HEK293 (cell line): Measurements from ENCODE around the gene AQP12A.

Experiments used
- CTCF ChIA-PET: fragments of 350-600 bp; formaldehyde crosslinking; extraction: SDS; loops from one replicate; lab custom pipeline; 2021; ENCODE audit warnings: antibody characterized with exemption; lab: Yijun Ruan, JAX
- POLR2A ChIA-PET: fragments of 300-600 bp; formaldehyde crosslinking; extraction: SDS; loops from one replicate; lab custom pipeline; 2020; ENCODE audit warnings: antibody characterized with exemption, inconsistent platforms; lab: Yijun Ruan, JAX
- H3K27ac ChIP-seq: fragments of 200-500 bp; sonication (Bioruptor generic); 2 replicates; pipeline ENCODE4 v1.5.1; 2014; ENCODE audit warnings: low read depth, low read length, control low read depth, inconsistent platforms; ENCODE audit errors: extremely low read depth
- H3K36me3 ChIP-seq, 2 experiments: fragments of 200-500 bp in 1 of 2; sonication (Bioruptor generic) in 1 of 2; 1 replicate in 1 of 2; 2 replicates in 1 of 2; pipeline ENCODE4 v1.5.1; 2014 to 2017; ENCODE audit warnings: inconsistent platforms in 2 of 2, low read length in 2 of 2; ENCODE audit not compliant: control insufficient read depth in 2 of 2, insufficient read depth in 1 of 2
- H3K4me1 ChIP-seq: fragments of 200-500 bp; sonication (Bioruptor generic); 2 replicates; pipeline ENCODE4 v1.5.1; 2014; ENCODE audit warnings: mild to moderate bottlenecking, low read length, inconsistent platforms; ENCODE audit not compliant: control insufficient read depth, insufficient read depth
- H3K4me3 ChIP-seq: 2 replicates; pipeline ENCODE4 v1.5.1; 2011; ENCODE audit warnings: low read depth, mild to moderate bottlenecking, control low read depth, low read length, moderate library complexity
- H3K9me3 ChIP-seq: fragments of 200-500 bp; sonication (Bioruptor generic); 2 replicates; pipeline ENCODE4 v1.5.1; 2014; ENCODE audit warnings: low read depth, low read length, inconsistent platforms; ENCODE audit not compliant: control insufficient read depth, insufficient read depth
- AEBP2 ChIP-seq: fragments of 450-650 bp; formaldehyde crosslinking; IDR thresholded peaks from 2 replicates; pipeline ENCODE4 v1.5.1; 2016; ENCODE audit warnings: missing biosample characterization, missing genetic modification characterization, borderline replicate concordance
- GFI1B ChIP-seq: fragments of 450-650 bp; formaldehyde crosslinking; IDR thresholded peaks from 2 replicates; pipeline ENCODE4 v1.5.1; 2016; ENCODE audit warnings: missing biosample characterization, missing genetic modification characterization
- GLIS1 ChIP-seq: fragments of 450-650 bp; formaldehyde crosslinking; IDR thresholded peaks from 2 replicates; pipeline ENCODE4 v1.5.1; 2016; ENCODE audit warnings: missing biosample characterization, missing genetic modification characterization
- KLF1 ChIP-seq: fragments of 450-650 bp; formaldehyde crosslinking; IDR thresholded peaks from 2 replicates; pipeline ENCODE4 v1.5.1; 2016; ENCODE audit warnings: missing biosample characterization, missing genetic modification characterization
- ZBTB21 ChIP-seq: fragments of 450-650 bp; formaldehyde crosslinking; IDR thresholded peaks from 2 replicates; pipeline ENCODE4 v1.5.1; 2017; ENCODE audit warnings: missing biosample characterization, missing genetic modification characterization
- ZBTB7A ChIP-seq: fragments of 450-650 bp; formaldehyde crosslinking; IDR thresholded peaks from 2 replicates; pipeline ENCODE4 v1.5.1; 2016; ENCODE audit warnings: low read depth, missing biosample characterization, missing genetic modification characterization
- ZNF16 ChIP-seq: fragments of 450-650 bp; formaldehyde crosslinking; IDR thresholded peaks from 2 replicates; pipeline ENCODE4 v1.5.1; 2016; ENCODE audit warnings: low read depth, missing biosample characterization, missing genetic modification characterization
- ZNF404 ChIP-seq: fragments of 450-650 bp; formaldehyde crosslinking; IDR thresholded peaks from 2 replicates; pipeline ENCODE4 v1.5.1; 2017; ENCODE audit warnings: missing biosample characterization, missing genetic modification characterization
- ZNF433 ChIP-seq: fragments of 450-650 bp; formaldehyde crosslinking; IDR thresholded peaks from 2 replicates; pipeline ENCODE4 v1.5.1; 2016; ENCODE audit warnings: missing biosample characterization, missing genetic modification characterization, low read depth
- ZNF561 ChIP-seq: fragments of 450-650 bp; IDR thresholded peaks from 2 replicates; pipeline ENCODE4 v1.5.1; 2018; ENCODE audit warnings: missing biosample characterization, missing genetic modification characterization, borderline replicate concordance
- ZNF707 ChIP-seq: fragments of 450-650 bp; formaldehyde crosslinking; IDR thresholded peaks from 2 replicates; pipeline ENCODE4 v1.5.1; 2016; ENCODE audit warnings: missing biosample characterization, missing genetic modification characterization
- ZNF785 ChIP-seq: fragments of 450-650 bp; formaldehyde crosslinking; IDR thresholded peaks from 2 replicates; pipeline ENCODE4 v1.5.1; 2016; ENCODE audit warnings: missing biosample characterization, missing genetic modification characterization
- TF ChIP-seq, protein P1 (sequence below): fragments of 450-650 bp; formaldehyde crosslinking; conservative IDR thresholded peaks from 2 replicates; pipeline ENCODE4 v1.5.1; 2016; ENCODE audit warnings: low read depth, missing biosample characterization, missing genetic modification characterization
- TF ChIP-seq, protein P2 (sequence below): fragments of 450-650 bp; formaldehyde crosslinking; IDR thresholded peaks from 2 replicates; pipeline ENCODE4 v1.5.1; 2016; ENCODE audit warnings: missing biosample characterization, missing genetic modification characterization
- TF ChIP-seq, protein P3 (sequence below): fragments of 450-650 bp; formaldehyde crosslinking; IDR thresholded peaks from 2 replicates; pipeline ENCODE4 v1.5.1; 2016; ENCODE audit warnings: missing biosample characterization, missing genetic modification characterization

The AQP12A gene

DNA sequence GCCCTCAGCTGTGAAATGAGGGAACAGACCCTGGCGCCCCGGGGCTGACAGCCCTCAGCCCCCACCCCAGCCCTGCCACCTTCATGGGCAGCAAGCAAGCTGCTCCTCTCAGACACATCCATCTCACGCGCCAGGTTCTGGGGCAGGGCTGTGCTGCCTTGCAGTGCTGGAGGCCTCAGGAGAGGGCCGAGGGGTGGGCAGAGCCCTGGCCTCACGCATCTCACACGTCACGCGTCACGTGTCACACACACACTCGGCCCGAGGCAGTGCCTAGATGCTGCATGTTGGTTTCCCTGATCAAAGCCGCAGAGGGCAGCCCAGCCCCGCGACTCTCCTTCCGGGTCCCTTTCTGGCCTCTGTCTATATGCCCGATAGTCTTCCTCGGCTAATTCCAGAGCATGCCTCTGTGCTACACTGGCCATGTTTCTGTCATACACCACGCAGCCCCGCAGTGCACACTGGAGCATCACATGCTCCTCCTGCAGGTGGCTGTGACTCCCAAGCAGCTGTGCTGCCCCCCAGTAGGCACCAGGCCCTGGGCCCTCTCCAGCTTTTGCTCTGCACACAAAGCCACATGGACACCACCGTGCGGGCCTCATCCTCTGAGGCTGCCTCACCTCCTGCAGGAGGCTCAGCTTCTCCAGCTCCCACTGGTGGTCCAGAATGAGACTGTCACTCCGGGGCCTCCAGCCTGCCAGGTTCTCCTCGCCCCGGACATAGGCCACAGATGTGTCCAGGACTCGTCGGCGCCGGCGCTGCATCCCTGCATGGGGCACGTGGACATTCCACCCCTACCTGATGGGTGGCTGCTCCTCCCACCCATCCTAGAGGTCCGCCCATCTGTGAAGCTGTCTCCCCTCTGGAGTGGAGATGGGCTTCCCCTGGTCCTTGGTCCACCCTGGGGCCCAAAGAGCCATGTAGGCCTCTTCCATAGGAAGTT, 31.4 kb downstream of the AQP12A start:
- no peak overlapping the region for H3K4me3 ChIP-seq
- no peaks in the 10 kb centered on the region for H3K9me3 ChIP-seq
- ChIA-PET CTCF (no interaction called here), POLR2A (no interaction called here)
- no peak overlapping the region for H3K27ac ChIP-seq
- no peaks in the 10 kb centered on the region for H3K4me1 ChIP-seq
- peaks cover 0 to 29% of the 10 kb centered on the region in 2 experiments; a peak in 1 of 3 replicates for H3K36me3 ChIP-seq
- TF ChIP-seq, protein P1, sequence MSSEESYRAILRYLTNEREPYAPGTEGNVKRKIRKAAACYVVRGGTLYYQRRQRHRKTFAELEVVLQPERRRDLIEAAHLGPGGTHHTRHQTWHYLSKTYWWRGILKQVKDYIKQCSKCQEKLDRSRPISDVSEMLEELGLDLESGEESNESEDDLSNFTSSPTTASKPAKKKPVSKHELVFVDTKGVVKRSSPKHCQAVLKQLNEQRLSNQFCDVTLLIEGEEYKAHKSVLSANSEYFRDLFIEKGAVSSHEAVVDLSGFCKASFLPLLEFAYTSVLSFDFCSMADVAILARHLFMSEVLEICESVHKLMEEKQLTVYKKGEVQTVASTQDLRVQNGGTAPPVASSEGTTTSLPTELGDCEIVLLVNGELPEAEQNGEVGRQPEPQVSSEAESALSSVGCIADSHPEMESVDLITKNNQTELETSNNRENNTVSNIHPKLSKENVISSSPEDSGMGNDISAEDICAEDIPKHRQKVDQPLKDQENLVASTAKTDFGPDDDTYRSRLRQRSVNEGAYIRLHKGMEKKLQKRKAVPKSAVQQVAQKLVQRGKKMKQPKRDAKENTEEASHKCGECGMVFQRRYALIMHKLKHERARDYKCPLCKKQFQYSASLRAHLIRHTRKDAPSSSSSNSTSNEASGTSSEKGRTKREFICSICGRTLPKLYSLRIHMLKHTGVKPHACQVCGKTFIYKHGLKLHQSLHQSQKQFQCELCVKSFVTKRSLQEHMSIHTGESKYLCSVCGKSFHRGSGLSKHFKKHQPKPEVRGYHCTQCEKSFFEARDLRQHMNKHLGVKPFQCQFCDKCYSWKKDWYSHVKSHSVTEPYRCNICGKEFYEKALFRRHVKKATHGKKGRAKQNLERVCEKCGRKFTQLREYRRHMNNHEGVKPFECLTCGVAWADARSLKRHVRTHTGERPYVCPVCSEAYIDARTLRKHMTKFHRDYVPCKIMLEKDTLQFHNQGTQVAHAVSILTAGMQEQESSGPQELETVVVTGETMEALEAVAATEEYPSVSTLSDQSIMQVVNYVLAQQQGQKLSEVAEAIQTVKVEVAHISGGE (tag by site-specific recombination): no peak
- TF ChIP-seq GLIS1 (tag by site-specific recombination) (peak; percentile 25; the same call in 1 of the 2 replicates), ZNF16 (tag by site-specific recombination) (no peak)
- TF ChIP-seq, protein P2, sequence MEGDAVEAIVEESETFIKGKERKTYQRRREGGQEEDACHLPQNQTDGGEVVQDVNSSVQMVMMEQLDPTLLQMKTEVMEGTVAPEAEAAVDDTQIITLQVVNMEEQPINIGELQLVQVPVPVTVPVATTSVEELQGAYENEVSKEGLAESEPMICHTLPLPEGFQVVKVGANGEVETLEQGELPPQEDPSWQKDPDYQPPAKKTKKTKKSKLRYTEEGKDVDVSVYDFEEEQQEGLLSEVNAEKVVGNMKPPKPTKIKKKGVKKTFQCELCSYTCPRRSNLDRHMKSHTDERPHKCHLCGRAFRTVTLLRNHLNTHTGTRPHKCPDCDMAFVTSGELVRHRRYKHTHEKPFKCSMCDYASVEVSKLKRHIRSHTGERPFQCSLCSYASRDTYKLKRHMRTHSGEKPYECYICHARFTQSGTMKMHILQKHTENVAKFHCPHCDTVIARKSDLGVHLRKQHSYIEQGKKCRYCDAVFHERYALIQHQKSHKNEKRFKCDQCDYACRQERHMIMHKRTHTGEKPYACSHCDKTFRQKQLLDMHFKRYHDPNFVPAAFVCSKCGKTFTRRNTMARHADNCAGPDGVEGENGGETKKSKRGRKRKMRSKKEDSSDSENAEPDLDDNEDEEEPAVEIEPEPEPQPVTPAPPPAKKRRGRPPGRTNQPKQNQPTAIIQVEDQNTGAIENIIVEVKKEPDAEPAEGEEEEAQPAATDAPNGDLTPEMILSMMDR (tag by site-specific recombination): 0 out of 2 replicates have a peak, but pooled peaks have one; percentile 14

DNA sequence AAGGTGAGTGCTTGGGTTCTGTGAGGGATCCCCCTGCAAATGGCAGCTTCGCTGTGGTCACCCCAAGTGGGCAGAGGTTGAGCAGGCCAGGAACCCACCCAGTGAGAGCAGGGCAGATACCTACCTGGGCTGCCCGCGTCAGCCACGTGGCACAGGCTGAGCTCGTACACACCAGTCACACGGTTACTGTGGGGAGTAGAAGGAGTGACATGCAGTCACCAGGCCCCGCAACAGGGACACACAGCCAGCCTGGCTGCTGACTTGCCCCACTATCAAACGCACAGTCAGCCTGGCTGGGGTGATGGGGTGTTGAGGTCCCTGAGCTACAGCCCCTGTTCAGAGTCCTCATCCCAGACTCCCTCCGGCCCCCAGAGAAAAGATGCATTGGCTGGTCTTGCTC, 32.2 kb downstream of the AQP12A start:
- H3K4me1 ChIP-seq: no peaks in the 10 kb centered on the region
- peaks cover 0 to 29% of the 10 kb centered on the region in 2 experiments; a peak in 1 of 3 replicates for H3K36me3 ChIP-seq
- no peaks in the 10 kb centered on the region for H3K9me3 ChIP-seq
- POLR2A ChIA-PET: no interaction called here
- CTCF ChIA-PET: no interaction called here
- H3K27ac ChIP-seq: no peak overlapping the region
- no peak overlapping the region for H3K4me3 ChIP-seq
- TF ChIP-seq ZBTB21 (tag by site-specific recombination) (no peak), KLF1 (tag by site-specific recombination) (no peak), GFI1B (tag by site-specific recombination) (no peak), AEBP2 (tag by site-specific recombination) (no peak), ZNF433 (tag by site-specific recombination) (no peak), ZNF785 (tag by site-specific recombination) (no peak), ZNF404 (tag by site-specific recombination) (no peak), ZNF16 (tag by site-specific recombination) (no peak), ZBTB7A (tag by site-specific recombination) (no peak), ZNF561 (tag by site-specific recombination) (no peak), ZNF707 (tag by site-specific recombination) (no peak)
- TF ChIP-seq, protein P1 (tag by site-specific recombination): no peak
- TF ChIP-seq, protein P3, sequence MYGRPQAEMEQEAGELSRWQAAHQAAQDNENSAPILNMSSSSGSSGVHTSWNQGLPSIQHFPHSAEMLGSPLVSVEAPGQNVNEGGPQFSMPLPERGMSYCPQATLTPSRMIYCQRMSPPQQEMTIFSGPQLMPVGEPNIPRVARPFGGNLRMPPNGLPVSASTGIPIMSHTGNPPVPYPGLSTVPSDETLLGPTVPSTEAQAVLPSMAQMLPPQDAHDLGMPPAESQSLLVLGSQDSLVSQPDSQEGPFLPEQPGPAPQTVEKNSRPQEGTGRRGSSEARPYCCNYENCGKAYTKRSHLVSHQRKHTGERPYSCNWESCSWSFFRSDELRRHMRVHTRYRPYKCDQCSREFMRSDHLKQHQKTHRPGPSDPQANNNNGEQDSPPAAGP (tag by site-specific recombination): no peak
